IPS-18a (cell line): ENCODE measurements around the gene PCDHA1.

Experiments used
- H3K27ac ChIP-seq: one replicate; pipeline ENCODE4 v1.5.1; 2013; ENCODE audit warnings: low read length
- H3K27me3 ChIP-seq: one replicate; pipeline ENCODE4 v1.6.1; 2013; ENCODE audit warnings: mild to moderate bottlenecking, low read length; ENCODE audit not compliant: control insufficient read depth, insufficient read depth
- H3K36me3 ChIP-seq: one replicate; pipeline ENCODE4 v1.6.1; 2013; ENCODE audit warnings: low read depth, low read length; ENCODE audit not compliant: control insufficient read depth
- H3K4me1 ChIP-seq: one replicate; pipeline ENCODE4 v1.6.1; 2013; ENCODE audit warnings: low read depth, low read length; ENCODE audit not compliant: control insufficient read depth
- H3K4me3 ChIP-seq: one replicate; pipeline ENCODE4 v1.5.1; 2013; ENCODE audit warnings: low read length
- H3K9ac ChIP-seq: one replicate; pipeline ENCODE4 v1.6.1; 2013; ENCODE audit warnings: mild to moderate bottlenecking, low read length, moderate library complexity
- H3K9me3 ChIP-seq: one replicate; pipeline ENCODE4 v1.6.1; 2013; ENCODE audit warnings: low read depth, low read length; ENCODE audit not compliant: control insufficient read depth

Gene PCDHA1

DNA sequence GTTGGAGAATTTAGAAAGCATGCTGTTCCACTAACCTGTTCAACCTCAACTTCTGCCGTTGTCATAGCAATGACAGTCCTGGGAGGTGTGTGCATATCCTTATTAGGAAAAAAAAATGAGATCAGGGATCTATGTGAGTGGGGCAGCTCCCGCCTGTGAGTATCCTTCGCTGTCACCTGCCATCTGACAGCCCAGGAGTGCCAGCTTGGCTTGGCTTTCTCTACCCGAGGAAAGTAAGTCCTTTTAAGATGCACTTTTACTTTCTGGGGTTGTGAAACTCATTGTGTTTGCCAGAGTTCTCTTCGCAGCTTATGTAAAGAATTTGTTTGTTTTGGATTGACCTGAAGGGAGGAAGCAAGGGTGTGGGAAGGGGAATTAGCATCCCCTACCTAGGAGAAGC is 202.2 kb downstream of the PCDHA1 start:
- no peak overlapping the region for H3K9ac ChIP-seq
- no peak overlapping the region for H3K4me3 ChIP-seq
- peak overlapping the region; percentile 9 for H3K27ac ChIP-seq
- H3K27me3 ChIP-seq = no peaks in the 10 kb centered on the region
- H3K4me1 ChIP-seq = peaks cover 44% of the 10 kb centered on the region
- H3K9me3 ChIP-seq = no peaks in the 10 kb centered on the region
- H3K36me3 ChIP-seq = no peaks in the 10 kb centered on the region

- H3K9ac ChIP-seq = no peak overlapping the region
- no peaks in the 10 kb centered on the region for H3K9me3 ChIP-seq
- no peak overlapping the region for H3K27ac ChIP-seq
- H3K36me3 ChIP-seq = no peaks in the 10 kb centered on the region
- peaks cover 44% of the 10 kb centered on the region for H3K4me1 ChIP-seq
- no peaks in the 10 kb centered on the region for H3K27me3 ChIP-seq
- H3K4me3 ChIP-seq = no peak overlapping the region
These were observed 202.7 kb downstream of the PCDHA1 start for GRCh38 chr5:140988608-140989007.

GRCh38 chr5:140989254-140990020 is 203.5 kb downstream of the PCDHA1 start:
- Histone ChIP-seq H3K4me3 (no peak overlapping the region), H3K4me1 (peaks cover 44% of the 10 kb centered on the region), H3K27ac (no peak overlapping the region), H3K27me3 (no peaks in the 10 kb centered on the region), H3K36me3 (no peaks in the 10 kb centered on the region), H3K9me3 (no peaks in the 10 kb centered on the region), H3K9ac (no peak overlapping the region)

- peaks cover 23% of the 10 kb centered on the region for H3K4me1 ChIP-seq
- H3K27me3 ChIP-seq = no peaks in the 10 kb centered on the region
- H3K36me3 ChIP-seq = no peaks in the 10 kb centered on the region
- no peak overlapping the region for H3K9ac ChIP-seq
- no peak overlapping the region for H3K4me3 ChIP-seq
- no peak overlapping the region for H3K27ac ChIP-seq
- no peaks in the 10 kb centered on the region for H3K9me3 ChIP-seq
These were observed 206.9 kb downstream of the PCDHA1 start for GRCh38 chr5:140992828-140993227.

- Histone ChIP-seq H3K27ac (no peak overlapping the region), H3K9ac (no peak overlapping the region), H3K4me1 (peaks cover 18% of the 10 kb centered on the region), H3K27me3 (no peaks in the 10 kb centered on the region), H3K4me3 (no peak overlapping the region), H3K9me3 (no peaks in the 10 kb centered on the region), H3K36me3 (no peaks in the 10 kb centered on the region)
These were observed 210.1 kb downstream of the PCDHA1 start for GRCh38 chr5:140996060-140996459.

DNA sequence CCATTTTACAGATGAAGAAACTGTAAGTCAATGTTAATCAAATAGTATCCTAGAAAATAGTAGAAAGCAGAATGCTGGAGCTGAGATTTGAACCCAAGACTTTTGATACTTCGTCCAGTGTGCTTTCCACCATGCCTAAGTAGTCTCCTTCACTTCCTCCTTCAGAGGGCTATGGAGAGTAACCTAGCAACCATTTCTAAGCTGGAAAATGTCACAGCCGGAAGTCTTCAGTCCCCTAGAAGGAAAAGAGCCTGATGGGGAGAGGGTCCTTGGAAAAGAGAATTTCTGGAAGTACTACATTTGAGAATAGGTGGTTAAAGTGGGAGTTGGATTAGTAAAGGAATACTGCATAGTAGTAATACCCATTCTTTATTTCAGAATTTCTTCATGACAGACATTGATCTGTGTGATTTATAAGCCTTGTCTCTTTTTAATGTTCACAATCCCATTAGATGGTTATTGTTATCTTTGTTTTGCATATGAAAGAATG is 213.0 kb downstream of the PCDHA1 start:
- no peak overlapping the region for H3K9ac ChIP-seq
- H3K4me3 ChIP-seq = no peak overlapping the region
- peaks cover 38% of the 10 kb centered on the region for H3K4me1 ChIP-seq
- peak overlapping the region; percentile 39 for H3K27ac ChIP-seq
- H3K9me3 ChIP-seq = no peaks in the 10 kb centered on the region
- no peaks in the 10 kb centered on the region for H3K36me3 ChIP-seq
- peaks cover 7% of the 10 kb centered on the region for H3K27me3 ChIP-seq

DNA sequence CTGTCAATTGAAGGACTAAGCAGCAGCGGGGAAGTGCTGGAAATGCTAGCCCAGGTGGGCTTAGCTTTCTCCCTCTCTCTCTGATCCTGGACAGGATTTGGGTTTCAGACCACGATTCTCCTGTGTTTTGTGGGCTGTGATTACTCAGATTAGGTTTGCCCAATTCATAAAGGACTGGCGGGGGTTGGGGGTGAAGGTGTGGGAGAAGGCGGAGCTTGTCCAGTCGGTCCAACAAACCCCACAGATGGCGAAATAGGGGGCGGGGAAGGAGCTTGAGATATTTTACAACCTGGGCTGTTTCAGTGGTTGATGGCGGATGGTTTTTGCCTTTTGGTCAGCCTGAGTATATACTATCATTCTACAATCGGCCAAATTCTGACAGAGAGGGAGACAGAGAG is 215.5 kb downstream of the PCDHA1 start:
- Histone ChIP-seq H3K36me3 (no peaks in the 10 kb centered on the region), H3K27me3 (peaks cover 7% of the 10 kb centered on the region), H3K4me3 (peak overlapping the region; percentile 72), H3K4me1 (peaks cover 51% of the 10 kb centered on the region), H3K9ac (peak overlapping the region; percentile 90), H3K9me3 (no peaks in the 10 kb centered on the region), H3K27ac (peak overlapping the region; percentile 95)

- H3K4me1 ChIP-seq = peaks cover 51% of the 10 kb centered on the region
- H3K9ac ChIP-seq = peak overlapping the region; percentile 90
- H3K27me3 ChIP-seq = peaks cover 7% of the 10 kb centered on the region
- no peaks in the 10 kb centered on the region for H3K36me3 ChIP-seq
- H3K9me3 ChIP-seq = no peaks in the 10 kb centered on the region
- H3K27ac ChIP-seq = peak overlapping the region; percentile 95
- peak overlapping the region; percentile 72 for H3K4me3 ChIP-seq
These were observed 216.1 kb downstream of the PCDHA1 start for GRCh38 chr5:141001844-141002604.

GRCh38 chr5:141002605-141002965 is 216.6 kb downstream of the PCDHA1 start:
- Histone ChIP-seq H3K36me3 (no peaks in the 10 kb centered on the region), H3K27me3 (peaks cover 7% of the 10 kb centered on the region), H3K9ac (peak overlapping the region; percentile 90), H3K4me3 (peak overlapping the region; percentile 72), H3K27ac (peak overlapping the region; percentile 66), H3K9me3 (no peaks in the 10 kb centered on the region), H3K4me1 (peaks cover 51% of the 10 kb centered on the region)

- peaks cover 51% of the 10 kb centered on the region for H3K4me1 ChIP-seq
- no peak overlapping the region for H3K27ac ChIP-seq
- peak overlapping the region; percentile 90 for H3K9ac ChIP-seq
- H3K27me3 ChIP-seq = peaks cover 7% of the 10 kb centered on the region
- no peaks in the 10 kb centered on the region for H3K36me3 ChIP-seq
- H3K9me3 ChIP-seq = no peaks in the 10 kb centered on the region
- H3K4me3 ChIP-seq = peak overlapping the region; percentile 72
These were observed 217.1 kb downstream of the PCDHA1 start for GRCh38 chr5:141003031-141003430.

- H3K4me3 ChIP-seq = peak overlapping the region; percentile 16
- H3K36me3 ChIP-seq = no peaks in the 10 kb centered on the region
- H3K27ac ChIP-seq = peak overlapping the region; percentile 60
- peaks cover 7% of the 10 kb centered on the region for H3K27me3 ChIP-seq
- H3K9me3 ChIP-seq = no peaks in the 10 kb centered on the region
- peaks cover 45% of the 10 kb centered on the region for H3K4me1 ChIP-seq
- H3K9ac ChIP-seq = peak overlapping the region; percentile 26
These were observed 218.1 kb downstream of the PCDHA1 start for GRCh38 chr5:141003791-141004611.
